ENCODE data around the gene HNF4A.
"Not testable (repeated sequence)": the region's sequence is repeated elsewhere in the genome, so short reads cannot be mapped to it uniquely, and the experiment has no call there.

Gene HNF4A

DNA sequence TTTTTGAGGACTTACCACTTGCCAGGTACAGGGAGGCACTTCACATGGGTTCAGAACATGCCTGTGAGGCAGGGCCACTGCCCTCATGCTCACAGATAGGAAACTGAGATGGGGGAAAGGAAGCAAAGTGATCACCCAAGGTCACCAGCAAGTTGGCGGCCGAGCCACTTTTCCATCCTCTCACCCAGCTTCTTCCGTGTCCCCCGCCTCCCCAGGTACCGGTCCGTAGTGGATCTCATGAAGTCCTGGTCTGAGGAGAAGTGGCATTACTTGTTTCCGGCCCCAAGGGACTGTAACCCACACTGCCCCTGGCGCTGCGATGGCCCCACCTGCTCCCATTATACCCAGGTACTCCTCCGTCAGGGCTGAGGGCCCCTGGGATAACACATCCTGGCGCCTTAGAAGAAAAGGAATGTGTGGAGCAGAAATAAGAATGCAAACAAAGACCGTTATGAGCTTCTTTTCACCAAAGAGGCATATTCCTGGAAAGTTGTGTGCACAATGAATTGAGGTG is 12.3 kb upstream of the HNF4A start:
- DNase-seq (ENCODE audit: low read depth) = no peak
- no peak overlapping the region for H3K4me3 ChIP-seq (ENCODE audit: low read depth, low read length)
- TF ChIP-seq POLR2A (IDR thresholded peaks at IDR 0.05; ENCODE audit: extremely low read depth, insufficient read length) (no peak), CTCF (IDR thresholded peaks at IDR 0.05; ENCODE audit: low read depth, low read length) (no peak), MAX (IDR thresholded peaks at IDR 0.05; ENCODE audit: low read depth, low read length) (no peak), MYC (IDR thresholded peaks at IDR 0.05; ENCODE audit: low read depth, low read length) (no peak)

DNA sequence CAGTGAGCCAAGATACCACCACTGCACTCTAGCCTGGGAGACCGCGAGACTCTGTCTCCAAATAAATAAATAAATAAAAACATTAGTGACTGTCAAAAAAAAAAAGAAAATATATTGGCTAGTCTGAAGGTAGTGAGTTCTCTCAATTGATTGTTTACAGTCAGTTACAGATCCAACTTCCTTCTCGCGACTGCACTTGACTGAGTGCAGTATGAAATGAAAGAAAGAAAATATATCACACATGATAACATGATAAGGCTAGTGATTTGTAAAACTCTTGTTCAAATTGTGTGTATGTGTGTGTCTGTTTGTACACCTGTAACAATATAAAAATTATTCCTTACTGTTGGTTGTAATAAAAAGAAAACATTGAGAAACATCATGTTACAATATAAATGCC is 10.8 kb upstream of the HNF4A start:
- TF ChIP-seq MAX (IDR thresholded peaks at IDR 0.05; ENCODE audit: low read depth, low read length) = no peak
- no peak for TF ChIP-seq CTCF (IDR thresholded peaks at IDR 0.05; ENCODE audit: low read depth, low read length)
- TF ChIP-seq MYC (IDR thresholded peaks at IDR 0.05; ENCODE audit: low read depth, low read length) = no peak
- TF ChIP-seq POLR2A (IDR thresholded peaks at IDR 0.05; ENCODE audit: extremely low read depth, insufficient read length) = no peak
- DNase-seq (ENCODE audit: low read depth) = no peak

DNA sequence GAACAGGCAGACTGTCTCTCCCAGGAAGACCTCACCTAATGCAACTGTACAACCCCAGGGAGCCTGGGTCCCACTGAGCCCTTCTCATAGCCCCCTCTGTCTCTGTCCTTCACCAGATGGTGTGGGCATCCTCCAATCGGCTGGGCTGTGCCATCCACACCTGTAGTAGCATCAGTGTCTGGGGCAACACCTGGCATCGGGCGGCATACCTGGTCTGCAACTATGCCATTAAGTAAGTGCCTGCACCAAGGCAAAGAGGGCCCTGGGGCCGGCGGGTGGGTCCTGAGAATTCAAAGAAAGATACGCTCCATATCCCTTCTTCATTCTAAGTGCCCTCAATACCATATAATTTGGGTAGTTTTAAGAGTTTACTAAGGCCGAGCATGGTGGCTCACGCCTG is 10.4 kb upstream of the HNF4A start:
- TF ChIP-seq CTCF (IDR thresholded peaks at IDR 0.05; ENCODE audit: low read depth, low read length) (no peak), MAX (IDR thresholded peaks at IDR 0.05; ENCODE audit: low read depth, low read length) (no peak)
- no peak for DNase-seq (ENCODE audit: low read depth)
- H3K4me3 ChIP-seq (ENCODE audit: low read depth, low read length) = no peak overlapping the region

More for the DNA sequence above, 10.8 kb upstream of the HNF4A start:
- no peak overlapping the region for H3K4me3 ChIP-seq (ENCODE audit: low read depth, low read length)

GRCh38 chr20:44345941-44346340 is 9.6 kb upstream of the HNF4A start:
- DNase-seq (ENCODE audit: low read depth); H3K4me3 ChIP-seq (ENCODE audit: low read depth, low read length): not testable (repeated sequence)

DNA sequence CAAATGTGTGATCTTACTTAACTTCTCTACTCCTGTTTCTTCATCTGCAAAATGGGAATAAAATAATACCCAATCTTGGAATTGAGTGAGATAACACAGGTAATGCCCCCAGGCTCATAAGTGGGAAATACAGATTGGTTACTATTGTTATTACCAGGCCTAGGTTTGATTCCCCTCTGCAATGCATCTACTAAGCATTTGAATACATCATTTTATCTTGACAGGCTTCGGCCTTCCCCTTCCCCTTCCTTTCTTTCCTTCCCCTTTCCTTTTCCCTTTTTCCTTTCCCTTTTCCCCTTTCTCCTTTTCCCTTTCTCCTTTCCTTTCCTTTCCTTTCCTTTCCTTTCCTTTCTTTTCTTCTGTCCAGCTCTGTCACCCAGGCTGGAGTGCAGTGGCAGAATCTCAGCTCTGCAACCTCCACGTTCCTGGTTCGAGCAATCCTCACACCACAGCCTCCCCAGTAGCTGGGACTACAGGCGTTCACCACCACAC is 7.3 kb upstream of the HNF4A start:
- TF ChIP-seq POLR2A (IDR thresholded peaks at IDR 0.05; ENCODE audit: extremely low read depth, insufficient read length) (no peak), MYC (IDR thresholded peaks at IDR 0.05; ENCODE audit: low read depth, low read length) (no peak), MAX (IDR thresholded peaks at IDR 0.05; ENCODE audit: low read depth, low read length) (no peak)
- no peak overlapping the region for H3K4me3 ChIP-seq (ENCODE audit: low read depth, low read length)
- no peak for DNase-seq (ENCODE audit: low read depth)

GRCh38 chr20:44349349-44349748 is 6.2 kb upstream of the HNF4A start:
- TF ChIP-seq CTCF (IDR thresholded peaks at IDR 0.05; ENCODE audit: low read depth, low read length) (no peak), MYC (IDR thresholded peaks at IDR 0.05; ENCODE audit: low read depth, low read length) (no peak), POLR2A (IDR thresholded peaks at IDR 0.05; ENCODE audit: extremely low read depth, insufficient read length) (no peak), MAX (IDR thresholded peaks at IDR 0.05; ENCODE audit: low read depth, low read length) (no peak)
- no peak overlapping the region for H3K4me3 ChIP-seq (ENCODE audit: low read depth, low read length)
- no peak for DNase-seq (ENCODE audit: low read depth)

- TF ChIP-seq MYC (IDR thresholded peaks at IDR 0.05; ENCODE audit: low read depth, low read length) (no peak), POLR2A (IDR thresholded peaks at IDR 0.05; ENCODE audit: extremely low read depth, insufficient read length) (no peak), MAX (IDR thresholded peaks at IDR 0.05; ENCODE audit: low read depth, low read length) (no peak), CTCF (IDR thresholded peaks at IDR 0.05; ENCODE audit: low read depth, low read length) (no peak)
- H3K4me3 ChIP-seq (ENCODE audit: low read depth, low read length) = no peak overlapping the region
- no peak for DNase-seq (ENCODE audit: low read depth)
Observed at GRCh38 chr20:44350567-44350966, 4.9 kb upstream of the HNF4A start.

All from NB4 (cell line).